ENCODE results near the gene TFIP11. TPM values are rescaled to one million over a fixed set of nuclear protein-coding genes. Genes with fewer than 3 reads are reported as not detected.

The TFIP11 gene
- total and polyA plus RNA-seq, 2 of the 8 experiments (the other 6 are each of a cell fraction or from before 2014, with no cell fraction given): 18.1 to 28.3 TPM

DNA sequence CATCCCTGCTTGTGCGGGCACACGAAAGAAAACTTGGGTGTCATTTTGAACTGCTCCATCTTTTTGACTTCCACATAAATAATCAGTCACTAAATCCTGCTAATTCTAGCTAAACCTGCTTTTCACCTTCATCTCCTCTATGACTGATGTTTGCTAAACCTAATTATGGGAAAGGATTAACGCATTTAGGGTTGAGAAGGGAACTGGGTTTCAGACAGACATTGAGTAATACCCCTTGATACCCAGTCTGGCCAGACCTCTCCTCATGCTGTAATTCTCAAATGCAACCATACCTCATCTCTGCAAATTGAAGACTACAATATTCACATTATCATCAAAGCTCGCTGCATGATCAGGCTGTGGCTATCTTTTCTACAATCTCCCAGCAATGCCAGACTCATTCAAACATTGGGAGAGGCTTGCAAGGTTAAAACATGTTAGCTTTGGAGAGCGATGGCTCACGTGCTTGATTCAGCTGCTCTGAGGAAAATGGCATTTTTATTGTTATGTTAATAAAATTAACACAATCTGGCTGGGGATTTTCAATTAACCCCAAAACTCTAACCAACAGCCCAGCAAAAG lies 31.1 kb downstream of the TFIP11 start:
- Histone ChIP-seq H3K23me2 (ENCODE audit: low read depth, low read length) (peaks cover 11% of the 10 kb centered on the region), H2BK120ac (replicated peaks; ENCODE audit: low read depth, low read length) (no peak overlapping the region), H3K4me2 (ENCODE audit: insufficient read depth in 1 of 2, low read depth in 2 of 2, low read length in 2 of 2) (peak overlapping the region; percentile 46 to 96; a peak in 2 of 4 replicates), H2AFZ (ENCODE audit: low read length) (no peak overlapping the region), H2AK5ac (ENCODE audit: low read depth, low read length) (no peak overlapping the region), H4K20me1 (replicated peaks in 1 of 2; ENCODE audit: control insufficient read depth in 1 of 2, insufficient read depth in 2 of 2, low read length in 2 of 2) (peaks cover 0 to 5% of the 10 kb centered on the region in 2 experiments), H4K8ac (ENCODE audit: extremely low read depth, insufficient read depth, low read length) (no peak overlapping the region), H3K4me1 (replicated peaks in 1 of 4; ENCODE audit: control insufficient read depth in 3 of 4, insufficient read depth in 4 of 4, low read length in 3 of 4) (peaks cover 0 to 14% (median 6%) of the 10 kb centered on the region in 4 experiments; a peak in 5 of 7 replicates), H3K79me2 (ENCODE audit: control insufficient read depth in 1 of 2, insufficient read depth in 2 of 2, low read length in 2 of 2) (peaks cover 12 to 61% of the 10 kb centered on the region in 2 experiments), H3K36me3 (ENCODE audit: control insufficient read depth in 2 of 4, insufficient read depth in 4 of 4, low read length in 3 of 4) (peaks cover 2 to 18% (median 13%) of the 10 kb centered on the region in 4 experiments; a peak in 7 of 8 replicates), H2BK5ac (ENCODE audit: low read depth, low read length) (no peak overlapping the region), H4K91ac (replicated peaks; ENCODE audit: insufficient read length, low read length) (no peak overlapping the region), H3K14ac (ENCODE audit: insufficient read length) (no peak overlapping the region), H4K5ac (ENCODE audit: insufficient read length, low read depth, low read length) (no peak overlapping the region), H2BK15ac (ENCODE audit: low read length) (no peak overlapping the region), H3K18ac (ENCODE audit: extremely low read depth, low read length) (no peak overlapping the region), H3K27me3 (replicated peaks in 1 of 4; ENCODE audit: control insufficient read depth in 3 of 4, extremely low read depth in 1 of 4, insufficient read depth in 3 of 4, low read length in 3 of 4) (no peaks in the 10 kb centered on the region; a peak in 1 of 7 replicates), H3K23ac (ENCODE audit: insufficient read length) (no peak overlapping the region), H2BK12ac (ENCODE audit: low read depth, low read length) (no peak overlapping the region), H3K27ac (ENCODE audit: low read depth, low read length) (no peak overlapping the region), H3K9ac (replicated peaks in 1 of 4; ENCODE audit: extremely low read depth in 1 of 4, low read depth in 3 of 4, low read length in 3 of 4) (peak overlapping the region in 1 of 4 experiments; percentile 58; a peak in 1 of 7 replicates), H3K4me3 (ENCODE audit: extremely low read depth in 1 of 4, insufficient read depth in 2 of 4, low read depth in 3 of 4, low read length in 4 of 4) (0 out of 8 replicates have a peak overlapping the region, but pooled peaks of 1 of the 4 experiments have one; percentile 18), H3K9me3 (ENCODE audit: insufficient read depth in 2 of 2, low read depth in 1 of 2, low read length in 1 of 2) (no peaks in the 10 kb centered on the region), H3K4ac (replicated peaks; ENCODE audit: insufficient read length, low read depth, low read length) (no peak overlapping the region), H3K79me1 (ENCODE audit: low read depth, low read length) (peaks cover 6% of the 10 kb centered on the region; the same call in 1 of the 2 replicates), H3K56ac (replicated peaks; ENCODE audit: insufficient read length, low read depth, low read length) (no peak overlapping the region), H2BK20ac (ENCODE audit: low read length) (no peak overlapping the region)
- 79% methylated on average over 6 of the region's 6 CpGs; no CpG with 5 or more reads in 1 of the 2 experiments for WGBS, 2 experiments (ENCODE audit: extremely low coverage in 1 of 2, insufficient coverage in 1 of 2, insufficient read length in 1 of 2, insufficient replicate concordance in 2 of 2, low coverage in 1 of 2, low lambda C conversion rate in 2 of 2, missing lambda C conversion rate in 1 of 2)
- ChIA-PET POLR2A (ENCODE audit: partially characterized antibody) (interaction anchor here (0.8 to 3.0 kb wide), 6 partner anchors 11 to 90 kb away, joined by 3 to 15 read pairs (median 3); no protein-coding TSS in a partner anchor), CTCF (ENCODE audit: partially characterized antibody) (interaction anchor here (0.9 to 2.8 kb wide), 6 partner anchors 13 to 184 kb away, joined by 3 to 18 read pairs (median 3); no protein-coding TSS in a partner anchor)
- FAIRE-seq (no peak), DNase-seq (ENCODE audit: low read depth in 1 of 2, low spot score in 2 of 2) (no peak)
- TF ChIP-seq TAF7 (optimal IDR thresholded peaks at IDR 0.05; ENCODE audit: borderline replicate concordance, low read depth, low read length): no peak
- TF ChIP-seq RFX5 (IDR thresholded peaks at IDR 0.05; ENCODE audit: borderline replicate concordance, low read depth, low read length): no peak
- TF ChIP-seq HDAC2 (IDR thresholded peaks at IDR 0.05; ENCODE audit: borderline replicate concordance in 1 of 2, low read depth in 2 of 2, low read length in 2 of 2): no peak
- TF ChIP-seq SIN3A (conservative IDR thresholded peaks at IDR 0.05 in 1 of 2, IDR thresholded peaks at IDR 0.05 in 1 of 2; ENCODE audit: low read depth in 1 of 2, low read length in 2 of 2): no peak
- no peak for TF ChIP-seq NRF1 (IDR thresholded peaks at IDR 0.05; ENCODE audit: low read depth, low read length)
- TF ChIP-seq, protein P1, sequence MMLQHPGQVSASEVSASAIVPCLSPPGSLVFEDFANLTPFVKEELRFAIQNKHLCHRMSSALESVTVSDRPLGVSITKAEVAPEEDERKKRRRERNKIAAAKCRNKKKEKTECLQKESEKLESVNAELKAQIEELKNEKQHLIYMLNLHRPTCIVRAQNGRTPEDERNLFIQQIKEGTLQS (IDR thresholded peaks at IDR 0.05; ENCODE audit: insufficient read depth, low read depth, low read length): no peak
